ENCODE data around the gene SLC4A3.

The SLC4A3 gene

DNA sequence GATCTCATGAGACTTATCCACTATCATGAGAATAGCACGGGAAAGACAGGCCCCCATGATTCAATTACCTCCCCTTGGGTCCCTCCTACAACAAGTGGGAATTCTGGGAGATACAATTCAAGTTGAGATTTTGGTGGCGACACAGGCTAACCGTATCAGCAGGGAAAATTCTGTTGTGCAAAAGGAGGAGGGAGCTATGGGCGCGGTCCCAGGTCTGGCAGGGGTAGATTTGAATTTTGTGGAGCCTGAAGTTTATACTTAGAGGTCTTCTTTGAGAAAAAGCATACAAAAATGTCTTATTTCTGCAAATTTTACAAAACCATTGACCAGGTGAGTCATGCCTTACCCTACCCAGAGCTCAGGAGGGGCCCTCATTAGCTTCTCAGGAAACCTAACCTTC, 36.6 kb downstream of the SLC4A3 start:
- TF ChIP-seq EZH2 (IDR thresholded peaks at IDR 0.05; ENCODE audit: borderline replicate concordance, low read length) (no peak), CTCF (IDR thresholded peaks at IDR 0.05; ENCODE audit: low read length) (no peak)
- no peak overlapping the region for H2AFZ ChIP-seq (ENCODE audit: low read length)
- H4K20me1 ChIP-seq (ENCODE audit: insufficient read depth, low read length), result no peaks in the 10 kb centered on the region

DNA sequence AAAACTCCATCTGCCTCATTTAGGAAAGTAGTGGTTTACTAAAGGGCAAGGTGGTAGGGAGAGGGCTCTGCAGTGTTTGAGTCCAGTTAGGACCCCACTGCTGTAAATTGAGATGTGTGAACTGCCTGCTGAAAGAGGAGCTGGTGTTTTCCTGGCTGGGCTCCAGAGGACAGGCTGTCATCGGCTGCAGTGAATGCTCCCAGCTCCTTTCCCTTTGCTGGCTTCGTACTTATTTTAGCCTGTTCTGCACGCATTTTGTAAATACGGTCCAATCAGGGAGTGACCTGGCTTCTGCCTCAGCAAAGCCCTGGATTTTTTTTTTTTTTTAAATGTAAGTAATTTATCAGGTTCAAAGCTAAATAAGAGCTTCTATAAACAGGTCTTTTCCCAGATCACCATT, 37.5 kb downstream of the SLC4A3 start:
- Histone ChIP-seq H2AFZ (ENCODE audit: low read length) (no peak overlapping the region), H4K20me1 (ENCODE audit: insufficient read depth, low read length) (no peaks in the 10 kb centered on the region), H3K9me2 (ENCODE audit: low read depth, low read length) (no peaks in the 10 kb centered on the region), H3K9me3 (ENCODE audit: low read length) (no peaks in the 10 kb centered on the region), H3F3A (ENCODE audit: insufficient read depth, low read length) (no peaks in the 10 kb centered on the region), H3K4me3 (ENCODE audit: low read depth, low read length, poor library complexity, severe bottlenecking) (no peak overlapping the region), H3K4me1 (ENCODE audit: insufficient read depth, low read length, severe bottlenecking) (no peaks in the 10 kb centered on the region), H3K4me2 (ENCODE audit: low read length) (no peak overlapping the region), H3K27me3 (ENCODE audit: insufficient read depth, low read length) (no peaks in the 10 kb centered on the region), H3K9ac (ENCODE audit: low read length) (no peak overlapping the region), H3K27ac (ENCODE audit: low read depth, low read length, poor library complexity, severe bottlenecking) (no peak overlapping the region), H3K79me2 (ENCODE audit: insufficient read depth, low read length) (no peaks in the 10 kb centered on the region), H3K36me3 (ENCODE audit: insufficient read depth, low read length) (no peaks in the 10 kb centered on the region)
- TF ChIP-seq EZH2 (IDR thresholded peaks at IDR 0.05; ENCODE audit: borderline replicate concordance, low read length) (no peak), CTCF (IDR thresholded peaks at IDR 0.05; ENCODE audit: low read length) (no peak)

More for the DNA sequence above, 36.6 kb downstream of the SLC4A3 start:
- Histone ChIP-seq H3K4me1 (ENCODE audit: insufficient read depth, low read length, severe bottlenecking) (no peaks in the 10 kb centered on the region), H3K27ac (ENCODE audit: low read depth, low read length, poor library complexity, severe bottlenecking) (no peak overlapping the region), H3F3A (ENCODE audit: insufficient read depth, low read length) (no peaks in the 10 kb centered on the region), H3K36me3 (ENCODE audit: insufficient read depth, low read length) (no peaks in the 10 kb centered on the region), H3K9me3 (ENCODE audit: low read length) (no peaks in the 10 kb centered on the region), H3K27me3 (ENCODE audit: insufficient read depth, low read length) (no peaks in the 10 kb centered on the region), H3K9me2 (ENCODE audit: low read depth, low read length) (no peaks in the 10 kb centered on the region), H3K9ac (ENCODE audit: low read length) (no peak overlapping the region), H3K4me2 (ENCODE audit: low read length) (no peak overlapping the region), H3K4me3 (ENCODE audit: low read depth, low read length, poor library complexity, severe bottlenecking) (no peak overlapping the region), H3K79me2 (ENCODE audit: insufficient read depth, low read length) (no peaks in the 10 kb centered on the region)

DNA sequence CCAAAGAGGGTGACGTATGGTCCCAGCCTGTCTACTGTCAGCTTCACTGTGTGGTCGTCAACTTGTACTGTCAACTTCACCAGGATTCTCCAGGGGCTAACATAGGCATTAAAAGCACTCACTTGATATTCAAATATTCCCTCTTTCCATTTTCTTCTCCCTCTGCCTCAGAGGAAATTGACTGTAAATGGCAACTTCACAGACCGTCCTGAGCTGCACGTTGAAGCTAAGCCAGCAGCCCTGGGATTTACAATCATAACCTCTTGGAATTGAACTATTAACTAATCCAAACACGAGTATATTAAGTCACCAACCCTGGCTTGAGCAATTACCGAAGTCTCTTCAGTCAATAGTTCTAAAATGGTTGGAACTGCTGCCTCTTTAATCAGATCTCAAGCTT, 38.5 kb downstream of the SLC4A3 start:
- H3K9me2 ChIP-seq (ENCODE audit: low read depth, low read length), result no peaks in the 10 kb centered on the region
- H3K4me1 ChIP-seq (ENCODE audit: insufficient read depth, low read length, severe bottlenecking), result no peaks in the 10 kb centered on the region
- H3K4me3 ChIP-seq (ENCODE audit: low read depth, low read length, poor library complexity, severe bottlenecking), result no peak overlapping the region
- H3K36me3 ChIP-seq (ENCODE audit: insufficient read depth, low read length), result no peaks in the 10 kb centered on the region
- H3K27ac ChIP-seq (ENCODE audit: low read depth, low read length, poor library complexity, severe bottlenecking), result no peak overlapping the region
- H2AFZ ChIP-seq (ENCODE audit: low read length), result no peak overlapping the region
- H4K20me1 ChIP-seq (ENCODE audit: insufficient read depth, low read length), result no peaks in the 10 kb centered on the region
- no peak overlapping the region for H3K9ac ChIP-seq (ENCODE audit: low read length)
- H3K9me3 ChIP-seq (ENCODE audit: low read length), result no peaks in the 10 kb centered on the region
- H3K27me3 ChIP-seq (ENCODE audit: insufficient read depth, low read length), result no peaks in the 10 kb centered on the region
- H3F3A ChIP-seq (ENCODE audit: insufficient read depth, low read length), result no peaks in the 10 kb centered on the region
- H3K4me2 ChIP-seq (ENCODE audit: low read length), result no peak overlapping the region
- H3K79me2 ChIP-seq (ENCODE audit: insufficient read depth, low read length), result no peaks in the 10 kb centered on the region
- TF ChIP-seq CTCF (IDR thresholded peaks at IDR 0.05; ENCODE audit: low read length) (no peak), EZH2 (IDR thresholded peaks at IDR 0.05; ENCODE audit: borderline replicate concordance, low read length) (no peak)

Data from OCI-LY1 (cell line).